GM23248 (cell line): ENCODE data around the gene PSME3IP1. TPM values are rescaled to one million over a fixed set of nuclear protein-coding genes. Genes with fewer than 3 reads are reported as not detected.

Source experiments
- DNase-seq: peaks from one replicate; pipeline ENCODE4 v3.0.0-alpha.2; 2015
- H2AFZ ChIP-seq: fragments of 200-600 bp; sonication (generic); 2 replicates; pipeline ENCODE4 v1.6.1; 2016; ENCODE audit warnings: antibody characterized with exemption
- H3F3A ChIP-seq: fragments of 200-600 bp; sonication (generic); 2 replicates; pipeline ENCODE4 v1.6.1; 2016; ENCODE audit warnings: mild to moderate bottlenecking, antibody characterized with exemption, mixed run types; ENCODE audit not compliant: insufficient read depth
- H3K27ac ChIP-seq: fragments of 200-600 bp; sonication (generic); 2 replicates; pipeline ENCODE4 v1.5.1; 2016; ENCODE audit warnings: mild to moderate bottlenecking
- H3K27me3 ChIP-seq: fragments of 200-600 bp; sonication (generic); replicated peaks from 2 replicates; pipeline ENCODE4 v1.6.1; 2016; ENCODE audit warnings: mild to moderate bottlenecking; ENCODE audit not compliant: insufficient read depth
- H3K36me3 ChIP-seq: fragments of 200-600 bp; sonication (generic); 2 replicates; pipeline ENCODE4 v1.6.1; 2016; ENCODE audit warnings: low read depth, mild to moderate bottlenecking
- H3K4me1 ChIP-seq: fragments of 200-600 bp; sonication (generic); 2 replicates; pipeline ENCODE4 v1.6.1; 2016; ENCODE audit warnings: mild to moderate bottlenecking; ENCODE audit not compliant: insufficient read depth
- H3K4me2 ChIP-seq: fragments of 200-600 bp; sonication (generic); one replicate; pipeline ENCODE4 v1.6.1; 2016; ENCODE audit warnings: mild to moderate bottlenecking; ENCODE audit not compliant: unreplicated experiment
- H3K4me3 ChIP-seq: fragments of 200-600 bp; sonication (generic); 2 replicates; pipeline ENCODE4 v1.5.1; 2016; ENCODE audit warnings: mild to moderate bottlenecking
- H3K79me2 ChIP-seq: fragments of 200-600 bp; sonication (generic); 2 replicates; pipeline ENCODE4 v1.6.1; 2016; ENCODE audit warnings: mild to moderate bottlenecking; ENCODE audit not compliant: insufficient read depth
- H3K9ac ChIP-seq: fragments of 200-600 bp; sonication (generic); 2 replicates; pipeline ENCODE4 v1.6.1; 2016; ENCODE audit warnings: mild to moderate bottlenecking
- H3K9me2 ChIP-seq: fragments of 200-600 bp; sonication (generic); 2 replicates; pipeline ENCODE4 v1.6.1; 2016; ENCODE audit warnings: mixed run types, mild to moderate bottlenecking, moderate library complexity; ENCODE audit not compliant: insufficient read depth
- H3K9me3 ChIP-seq: fragments of 200-600 bp; sonication (generic); one replicate; pipeline ENCODE4 v1.6.1; 2017; ENCODE audit warnings: low read depth
- H4K20me1 ChIP-seq: fragments of 200-600 bp; sonication (generic); 2 replicates; pipeline ENCODE4 v1.6.0; 2016; ENCODE audit not compliant: insufficient read depth
- EZH2 ChIP-seq: fragments of 200-600 bp; sonication (generic); IDR thresholded peaks from 2 replicates; pipeline ENCODE4 v1.6.1; 2018; ENCODE audit warnings: antibody characterized with exemption, mild to moderate bottlenecking; ENCODE audit not compliant: insufficient read depth, poor library complexity, severe bottlenecking
- EZH2phosphoT487 ChIP-seq: fragments of 200-600 bp; sonication (generic); IDR thresholded peaks from 2 replicates; pipeline ENCODE4 v1.6.1; 2018; ENCODE audit warnings: antibody characterized with exemption, moderate library complexity, mild to moderate bottlenecking, low read depth; ENCODE audit not compliant: insufficient read depth
- WGBS, 2 experiments: methylation state at CpG; one replicate each; pipeline ENCODE4 v1.1.6; 2015 to 2017; ENCODE audit warnings: low lambda C conversion rate in 2 of 2, low coverage in 1 of 2; ENCODE audit errors: missing lambda C conversion rate in 2 of 2; 5-methylcytosine and 5-hydroxymethylcytosine counted together
- in situ Hi-C: fragments of 300-500 bp; cut with MboI; formaldehyde crosslinking; loops from 2 replicates; pipeline ENCODE4 v1.15.0; 2020
- polyA plus RNA-seq: library from polyadenylated mRNA; unstranded; fragments of >200 nt; fragmentation: Nextera tagmentation; extraction: Ambion mirVana; gene quantifications from 2 replicates; pipeline ENCODE4 v1.2.1, GENCODE V29; 2016
- total RNA-seq: library from RNA; depleted of rRNA; stranded (reverse); fragments of >200 nt; shearing (Covaris generic); gene quantifications from 2 replicates; pipeline ENCODE4 v1.2.3, GENCODE V29; 2014

The PSME3IP1 gene
- total and polyA plus RNA-seq, 2 experiments from 2014 or later, result 42.2 to 58.9 TPM

DNA sequence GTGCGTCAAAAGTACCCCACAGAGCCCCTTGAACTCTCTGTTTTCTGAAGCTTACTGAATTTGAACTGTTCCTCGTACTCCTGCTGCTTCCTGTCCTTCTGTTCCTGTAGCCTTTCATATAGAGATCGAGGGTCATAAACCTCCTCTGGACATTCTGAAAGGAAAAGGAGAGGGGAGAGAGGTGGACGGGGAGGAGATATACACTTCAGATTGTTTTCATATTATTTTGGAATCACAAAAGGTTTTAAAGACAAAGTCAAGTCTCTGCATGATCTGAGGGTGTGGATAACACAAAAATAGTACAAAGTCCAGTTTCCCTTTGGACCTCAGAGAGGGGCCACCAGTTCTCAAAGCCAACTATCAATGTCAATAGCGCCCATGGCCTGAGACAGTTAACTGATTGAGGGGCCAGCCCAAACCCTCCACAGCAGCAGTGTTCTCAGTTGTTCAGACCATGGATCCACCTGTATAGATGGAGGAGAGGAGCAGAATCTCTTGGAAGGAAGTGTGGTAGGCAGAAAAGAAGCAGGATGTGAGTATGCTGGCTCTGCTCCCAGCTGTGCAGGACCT is 13.0 kb downstream of the PSME3IP1 start:
- Histone ChIP-seq H3K4me1 (no peaks in the 10 kb centered on the region), H3K27ac (no peak overlapping the region), H3K4me2 (no peak overlapping the region), H3K27me3 (no peaks in the 10 kb centered on the region), H3K4me3 (no peak overlapping the region), H3K9me2 (no peaks in the 10 kb centered on the region), H3K9me3 (no peaks in the 10 kb centered on the region), H3K36me3 (0 out of 2 replicates have a peak, but pooled peaks cover 9% of the 10 kb centered on the region), H3K79me2 (peaks cover 20% of the 10 kb centered on the region), H2AFZ (no peak overlapping the region), H4K20me1 (no peaks in the 10 kb centered on the region), H3F3A (no peaks in the 10 kb centered on the region), H3K9ac (no peak overlapping the region)
- in situ Hi-C loops, result no loop called here
- WGBS, 2 experiments, result 70 to 75% methylated on average over 5 of the region's 5 CpGs
- DNase-seq, result no peak
- no peak for TF ChIP-seq EZH2
- no peak for TF ChIP-seq EZH2phosphoT487

DNA sequence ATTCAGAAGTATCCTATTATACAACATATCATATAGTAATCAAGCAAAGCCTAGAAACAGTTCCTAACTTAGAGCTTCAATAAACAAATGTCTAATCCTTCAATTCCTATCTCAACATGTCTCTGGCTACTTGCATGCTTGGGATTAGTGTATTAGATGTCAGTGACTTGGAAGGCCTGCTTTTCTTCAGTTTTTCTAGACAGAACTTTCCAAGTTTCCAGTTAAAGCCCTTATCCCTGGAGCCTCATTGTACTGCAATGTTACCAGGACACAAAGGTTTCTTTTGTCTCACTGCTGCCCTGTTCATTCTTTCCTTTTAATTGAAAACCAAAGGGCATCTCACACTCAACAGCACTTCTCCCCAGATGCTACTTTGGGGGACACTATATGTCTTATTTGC is 16.5 kb downstream of the PSME3IP1 start:
- no peaks in the 10 kb centered on the region for H3K27me3 ChIP-seq
- H3K36me3 ChIP-seq, result peaks cover 16% of the 10 kb centered on the region; the same call in 1 of the 2 replicates
- no peak overlapping the region for H3K27ac ChIP-seq
- no peaks in the 10 kb centered on the region for H3K9me2 ChIP-seq
- no peaks in the 10 kb centered on the region for H3K9me3 ChIP-seq
- no peak overlapping the region for H3K4me2 ChIP-seq
- no peaks in the 10 kb centered on the region for H3K79me2 ChIP-seq
- TF ChIP-seq EZH2 (no peak), EZH2phosphoT487 (no peak)
- H2AFZ ChIP-seq, result no peak overlapping the region
- DNase-seq, result no peak
- no peak overlapping the region for H3K9ac ChIP-seq
- no peaks in the 10 kb centered on the region for H3K4me1 ChIP-seq
- no peak overlapping the region for H3K4me3 ChIP-seq
- no peaks in the 10 kb centered on the region for H3F3A ChIP-seq
- no peaks in the 10 kb centered on the region for H4K20me1 ChIP-seq
- in situ Hi-C loops, result no loop called here

DNA sequence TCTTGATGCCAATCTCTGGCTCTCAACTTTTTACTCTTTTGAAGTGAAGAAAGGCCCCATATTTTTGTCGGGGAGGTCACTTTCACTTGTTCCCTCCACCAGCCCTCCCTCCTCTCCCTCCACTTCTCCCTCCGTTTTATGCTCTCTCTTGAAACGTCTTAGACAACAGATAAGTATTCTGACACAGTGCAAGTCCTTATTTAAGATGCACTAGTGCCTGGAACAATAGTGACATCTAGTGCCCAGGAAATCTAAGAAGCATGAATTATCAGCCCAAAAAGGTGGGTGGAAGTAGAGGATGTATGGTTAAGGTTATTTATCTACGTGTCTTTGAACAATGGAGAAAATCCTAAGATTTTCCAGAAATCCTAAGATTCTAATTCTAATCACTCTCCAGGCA is 17.9 kb downstream of the PSME3IP1 start:
- Histone ChIP-seq H3K4me1 (no peaks in the 10 kb centered on the region), H3K27ac (no peak overlapping the region), H3F3A (no peaks in the 10 kb centered on the region), H3K36me3 (peaks cover 27% of the 10 kb centered on the region; the same call in 1 of the 2 replicates), H3K9ac (no peak overlapping the region), H3K27me3 (no peaks in the 10 kb centered on the region), H3K9me2 (no peaks in the 10 kb centered on the region), H4K20me1 (no peaks in the 10 kb centered on the region), H2AFZ (no peak overlapping the region), H3K79me2 (no peaks in the 10 kb centered on the region), H3K4me3 (no peak overlapping the region), H3K9me3 (no peaks in the 10 kb centered on the region), H3K4me2 (no peak overlapping the region)
- DNase-seq, result peak; percentile 72
- 19 to 20% methylated on average over 4 of the region's 4 CpGs for WGBS, 2 experiments
- TF ChIP-seq EZH2 (no peak), EZH2phosphoT487 (no peak)
- in situ Hi-C loops, result no loop called here

DNA sequence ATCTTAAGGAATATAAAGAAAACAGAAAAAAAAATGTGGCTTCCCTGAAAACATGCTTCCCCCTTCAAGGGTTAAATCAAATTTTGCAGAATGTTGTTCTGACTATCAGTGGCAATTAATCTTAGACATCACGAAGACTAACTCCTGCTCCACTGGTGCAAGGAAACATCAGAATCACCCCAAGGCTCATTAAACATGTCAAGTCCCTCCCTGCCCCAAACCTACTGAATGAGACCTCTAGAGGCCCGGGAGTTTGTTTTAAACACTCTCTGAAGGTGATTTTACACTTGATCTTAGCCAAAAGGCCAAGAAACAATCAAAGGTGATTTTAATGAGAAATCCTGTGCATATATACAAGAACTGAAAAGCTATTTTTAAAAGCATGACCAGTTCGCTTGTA is 18.3 kb downstream of the PSME3IP1 start:
- H4K20me1 ChIP-seq, result no peaks in the 10 kb centered on the region

GRCh38 chr16:57166951-57167350 is 18.9 kb downstream of the PSME3IP1 start:
- no peak overlapping the region for H3K4me2 ChIP-seq

More for the DNA sequence above, 18.3 kb downstream of the PSME3IP1 start:
- Histone ChIP-seq H3K9me2 (no peaks in the 10 kb centered on the region), H2AFZ (no peak overlapping the region), H3K4me2 (no peak overlapping the region), H3K27ac (no peak overlapping the region), H3K4me3 (no peak overlapping the region), H3F3A (no peaks in the 10 kb centered on the region), H3K79me2 (no peaks in the 10 kb centered on the region), H3K36me3 (peaks cover 28% of the 10 kb centered on the region; the same call in 1 of the 2 replicates), H3K9ac (no peak overlapping the region), H3K9me3 (no peaks in the 10 kb centered on the region), H3K27me3 (no peaks in the 10 kb centered on the region), H3K4me1 (no peaks in the 10 kb centered on the region)
- WGBS, 2 experiments, result 87 to 90% methylated on average over 3 of the region's 3 CpGs
- no peak for DNase-seq
- in situ Hi-C loops, result no loop called here
- TF ChIP-seq EZH2 (no peak), EZH2phosphoT487 (no peak)

More at GRCh38 chr16:57166951-57167350, 18.9 kb downstream of the PSME3IP1 start:
- no peak overlapping the region for H3K9ac ChIP-seq
- no peaks in the 10 kb centered on the region for H4K20me1 ChIP-seq
- H2AFZ ChIP-seq, result no peak overlapping the region
- H3K9me3 ChIP-seq, result no peaks in the 10 kb centered on the region
- H3K36me3 ChIP-seq, result peaks cover 32% of the 10 kb centered on the region; the same call in 1 of the 2 replicates
- no peaks in the 10 kb centered on the region for H3K27me3 ChIP-seq
- peak; percentile 45 for DNase-seq
- TF ChIP-seq EZH2phosphoT487 (no peak), EZH2 (no peak)
- no peaks in the 10 kb centered on the region for H3K9me2 ChIP-seq
- H3K4me3 ChIP-seq, result no peak overlapping the region
- no peaks in the 10 kb centered on the region for H3K79me2 ChIP-seq
- H3K27ac ChIP-seq, result no peak overlapping the region
- H3K4me1 ChIP-seq, result no peaks in the 10 kb centered on the region
- H3F3A ChIP-seq, result no peaks in the 10 kb centered on the region
- 74 to 81% methylated on average over 7 of the region's 7 CpGs for WGBS, 2 experiments
- in situ Hi-C loops, result no loop called here
